H1 (cell line): ENCODE measurements around the gene KYNU. TPM values are rescaled to one million over a fixed set of nuclear protein-coding genes. Genes with fewer than 3 reads are reported as not detected.

Experiments
- CTCF ChIA-PET: fragments of 300-600 bp; sonication (Branson Sonifier 250); formaldehyde crosslinking; loops from one replicate; lab custom pipeline; 2021; ENCODE audit not compliant: partially characterized antibody; lab: Charles Lee
- POLR2A ChIA-PET: fragments of 300-600 bp; sonication (Branson Sonifier 250); formaldehyde crosslinking; loops from one replicate; lab custom pipeline; 2021; ENCODE audit warnings: inconsistent platforms; ENCODE audit not compliant: partially characterized antibody; lab: Charles Lee
- DNase-seq, 2 experiments: peaks; one replicate each; pipeline versions ENCODE4 v3.0.0 to v3.0.0-alpha.2; 2010 to 2022; ENCODE audit warnings: low spot score in 2 of 2, low read depth in 1 of 2, mixed read lengths in 1 of 2
- FAIRE-seq: peaks from 2 replicates; lab custom pipeline; 2011; peaks lifted over from hg19 to GRCh38; lab: Jason Lieb, UNC
- H2AFZ ChIP-seq: 2 replicates; pipeline ENCODE4 v1.8.1; 2012; ENCODE audit warnings: low read length, inconsistent platforms
- H2AK5ac ChIP-seq: 2 replicates; pipeline ENCODE4 v1.6.1; 2013; ENCODE audit warnings: low read depth, low read length
- H2BK120ac ChIP-seq: replicated peaks from 2 replicates; pipeline ENCODE3; 2013; ENCODE audit warnings: low read depth, low read length, inconsistent platforms
- H2BK12ac ChIP-seq: 2 replicates; pipeline ENCODE4 v1.6.1; 2013; ENCODE audit warnings: low read depth, low read length
- H2BK15ac ChIP-seq: 2 replicates; pipeline ENCODE4 v1.6.1; 2013; ENCODE audit warnings: low read length
- H2BK20ac ChIP-seq: 2 replicates; pipeline ENCODE4 v1.6.1; 2013; ENCODE audit warnings: low read length
- H2BK5ac ChIP-seq: 2 replicates; pipeline ENCODE4 v1.6.1; 2013; ENCODE audit warnings: low read depth, low read length
- H3K14ac ChIP-seq: 2 replicates; pipeline ENCODE4 v1.6.1; 2013; ENCODE audit warnings: inconsistent platforms; ENCODE audit not compliant: insufficient read length
- H3K18ac ChIP-seq: 2 replicates; pipeline ENCODE4 v1.6.1; 2013; ENCODE audit warnings: low read length; ENCODE audit errors: extremely low read depth
- H3K23ac ChIP-seq: 2 replicates; pipeline ENCODE4 v1.6.1; 2013; ENCODE audit warnings: inconsistent platforms; ENCODE audit not compliant: insufficient read length
- H3K23me2 ChIP-seq: 2 replicates; pipeline ENCODE4 v1.6.1; 2013; ENCODE audit warnings: low read depth, low read length
- H3K27ac ChIP-seq: 2 replicates; pipeline ENCODE4 v1.6.1; 2011; ENCODE audit warnings: low read depth, low read length, inconsistent platforms
- H3K27me3 ChIP-seq, 4 experiments: replicated peaks in 1 of 4; 1 replicate in 1 of 4; 2 replicates in 3 of 4; pipeline versions ENCODE4 v1.6.1 to v1.8.1; 2011 to 2013; ENCODE audit warnings: low read length in 3 of 4, mild to moderate bottlenecking in 3 of 4, inconsistent platforms in 2 of 4, mixed read lengths in 2 of 4, moderate library complexity in 1 of 4; ENCODE audit not compliant: control insufficient read depth in 3 of 4, insufficient read depth in 3 of 4; ENCODE audit errors: extremely low read depth in 1 of 4
- H3K36me3 ChIP-seq, 4 experiments: 2 replicates each; pipeline versions ENCODE4 v1.6.1 to v1.8.1; 2011 to 2013; ENCODE audit warnings: mild to moderate bottlenecking in 4 of 4, low read length in 3 of 4, moderate library complexity in 2 of 4, control low read depth in 1 of 4, inconsistent platforms in 1 of 4; ENCODE audit not compliant: insufficient read depth in 4 of 4, control insufficient read depth in 2 of 4
- H3K4ac ChIP-seq: replicated peaks from 2 replicates; pipeline ENCODE3; 2013; ENCODE audit warnings: low read length, low read depth, mixed read lengths, inconsistent platforms; ENCODE audit not compliant: insufficient read length
- H3K4me1 ChIP-seq, 4 experiments: replicated peaks in 1 of 4; 1 replicate in 1 of 4; 2 replicates in 3 of 4; pipeline versions ENCODE4 v1.6.1 to v1.8.1; 2011 to 2013; ENCODE audit warnings: low read length in 3 of 4, inconsistent platforms in 2 of 4, mixed read lengths in 1 of 4; ENCODE audit not compliant: insufficient read depth in 4 of 4, control insufficient read depth in 3 of 4
- H3K4me2 ChIP-seq, 2 experiments: 2 replicates each; pipeline versions ENCODE4 v1.6.1 to v1.8.1; 2011 to 2013; ENCODE audit warnings: low read depth in 2 of 2, low read length in 2 of 2, control low read depth in 1 of 2, inconsistent platforms in 1 of 2, mild to moderate bottlenecking in 1 of 2; ENCODE audit not compliant: insufficient read depth in 1 of 2
- H3K4me3 ChIP-seq, 4 experiments: fragments of 200-600, 300-600 bp in 1 of 4; sonication (generic), shearing (Covaris generic), sonication (Bioruptor Twin) in 1 of 4; 2 replicates each; pipeline versions ENCODE4 v1.5.1 to v1.8.1; 2011 to 2016; ENCODE audit warnings: low read length in 4 of 4, low read depth in 3 of 4, control low read depth in 2 of 4, inconsistent platforms in 2 of 4, mild to moderate bottlenecking in 2 of 4, mixed read lengths in 1 of 4, moderate library complexity in 1 of 4; ENCODE audit not compliant: insufficient read depth in 2 of 4; ENCODE audit errors: extremely low read depth in 1 of 4
- H3K56ac ChIP-seq: replicated peaks from 2 replicates; pipeline ENCODE3; 2013; ENCODE audit warnings: low read depth, mild to moderate bottlenecking, mixed read lengths, low read length, inconsistent platforms; ENCODE audit not compliant: insufficient read length
- H3K79me1 ChIP-seq: 2 replicates; pipeline ENCODE4 v1.6.1; 2013; ENCODE audit warnings: low read depth, low read length, control low read depth
- H3K79me2 ChIP-seq, 2 experiments: 2 replicates each; pipeline versions ENCODE4 v1.6.1 to v1.8.1; 2012 to 2013; ENCODE audit warnings: low read length in 2 of 2, mild to moderate bottlenecking in 2 of 2, inconsistent platforms in 1 of 2; ENCODE audit not compliant: insufficient read depth in 2 of 2, control insufficient read depth in 1 of 2
- H3K9ac ChIP-seq, 4 experiments: replicated peaks in 1 of 4; 1 replicate in 1 of 4; 2 replicates in 3 of 4; pipeline versions ENCODE4 v1.6.1 to v1.8.1; 2011 to 2013; ENCODE audit warnings: low read depth in 3 of 4, low read length in 3 of 4, control low read depth in 2 of 4, mild to moderate bottlenecking in 2 of 4, moderate library complexity in 2 of 4, inconsistent platforms in 1 of 4; ENCODE audit errors: extremely low read depth in 1 of 4
- H3K9me3 ChIP-seq, 2 experiments: 2 replicates each; pipeline versions ENCODE4 v1.6.1 to v1.8.1; 2012 to 2013; ENCODE audit warnings: mild to moderate bottlenecking in 2 of 2, moderate library complexity in 2 of 2, control low read depth in 1 of 2, inconsistent platforms in 1 of 2, low read depth in 1 of 2, low read length in 1 of 2, mixed read lengths in 1 of 2; ENCODE audit not compliant: insufficient read depth in 2 of 2
- H4K20me1 ChIP-seq, 2 experiments: replicated peaks in 1 of 2; 2 replicates each; pipeline versions ENCODE3 to v1.8.1; 2011 to 2013; ENCODE audit warnings: inconsistent platforms in 2 of 2, low read length in 2 of 2, mild to moderate bottlenecking in 1 of 2; ENCODE audit not compliant: insufficient read depth in 2 of 2, control insufficient read depth in 1 of 2
- H4K5ac ChIP-seq: 2 replicates; pipeline ENCODE4 v1.6.1; 2013; ENCODE audit warnings: low read length, low read depth, mixed read lengths, inconsistent platforms; ENCODE audit not compliant: insufficient read length
- H4K8ac ChIP-seq: 2 replicates; pipeline ENCODE4 v1.8.0; 2013; ENCODE audit warnings: mild to moderate bottlenecking, moderate library complexity, low read length, inconsistent platforms; ENCODE audit not compliant: insufficient read depth; ENCODE audit errors: extremely low read depth
- H4K91ac ChIP-seq: replicated peaks from 2 replicates; pipeline ENCODE3; 2013; ENCODE audit warnings: low read length, mixed read lengths, inconsistent platforms; ENCODE audit not compliant: insufficient read length
- BACH1 ChIP-seq: IDR thresholded peaks from 2 replicates; pipeline ENCODE4 v1.6.1; 2012; ENCODE audit warnings: low read length, improper control_type of control experiment
- CBX5 ChIP-seq: fragments of 300-800, 300-1000 bp; sonication (generic); IDR thresholded peaks from 2 replicates; pipeline ENCODE4 v1.7.1; 2016; ENCODE audit warnings: antibody characterized with exemption, low read length, low read depth
- CBX8 ChIP-seq: fragments of 300-800, 300-1000 bp; sonication (generic); IDR thresholded peaks from 2 replicates; pipeline ENCODE4 v1.7.1; 2016; ENCODE audit warnings: low read depth, low read length, borderline replicate concordance
- CHD1 ChIP-seq: IDR thresholded peaks from 2 replicates; pipeline ENCODE4 v1.6.1; 2012; ENCODE audit warnings: low read depth, low read length, improper control_type of control experiment
- GTF2F1 ChIP-seq: IDR thresholded peaks from 2 replicates; pipeline ENCODE4 v1.6.1; 2012; ENCODE audit warnings: low read depth, low read length, improper control_type of control experiment, borderline replicate concordance
- KDM4A ChIP-seq: IDR thresholded peaks from one replicate; pipeline ENCODE4 v1.7.1; 2012; ENCODE audit warnings: low read depth, mild to moderate bottlenecking, moderate library complexity, low read length, inconsistent platforms; ENCODE audit not compliant: severe bottlenecking
- MAFK ChIP-seq: IDR thresholded peaks from 2 replicates; pipeline ENCODE4 v1.6.1; 2012; ENCODE audit warnings: low read depth, mild to moderate bottlenecking, improper control_type of control experiment, low read length
- PHF8 ChIP-seq: fragments of 200-600 bp; sonication (generic); conservative IDR thresholded peaks from 2 replicates; pipeline ENCODE4 v1.7.1; 2012; ENCODE audit warnings: low read depth, mild to moderate bottlenecking, inconsistent platforms, low read length, moderate library complexity
- RFX5 ChIP-seq: IDR thresholded peaks from 2 replicates; pipeline ENCODE4 v1.6.1; 2011; ENCODE audit warnings: low read depth, low read length, improper control_type of control experiment, borderline replicate concordance
- SRF ChIP-seq: IDR thresholded peaks from 2 replicates; pipeline ENCODE4 v1.6.1; 2011; ENCODE audit warnings: mild to moderate bottlenecking, low read depth, low read length, moderate library complexity
- SUZ12 ChIP-seq: fragments of 200-600 bp; sonication (generic); IDR thresholded peaks from 2 replicates; pipeline ENCODE4 v1.6.1; 2012; ENCODE audit warnings: mild to moderate bottlenecking, inconsistent platforms, low read length, moderate library complexity, mixed read lengths
- TCF12 ChIP-seq: IDR thresholded peaks from 2 replicates; pipeline ENCODE4 v1.6.1; 2011; ENCODE audit warnings: low read depth, mild to moderate bottlenecking, low read length
- USF2 ChIP-seq: IDR thresholded peaks from 2 replicates; pipeline ENCODE4 v1.6.1; 2011; ENCODE audit warnings: low read length, improper control_type of control experiment
- YY1 ChIP-seq: IDR thresholded peaks from 2 replicates; pipeline ENCODE4 v1.6.1; 2011; ENCODE audit warnings: low read depth, mild to moderate bottlenecking, low read length
- WGBS, 2 experiments: shearing (Covaris generic) in 1 of 2; methylation state at CpG; one replicate each; pipeline versions ENCODE4 v1.1.6 to v1.1.7; 2013 to 2015; ENCODE audit warnings: low lambda C conversion rate in 2 of 2, mixed read lengths in 2 of 2, inconsistent platforms in 1 of 2, low coverage in 1 of 2, missing lambda C conversion rate in 1 of 2; ENCODE audit not compliant: insufficient replicate concordance in 2 of 2, insufficient coverage in 1 of 2, insufficient read length in 1 of 2; ENCODE audit errors: extremely low coverage in 1 of 2, missing lambda C conversion rate in 1 of 2; 5-methylcytosine and 5-hydroxymethylcytosine counted together
- polyA plus RNA-seq, 7 experiments: library from polyadenylated mRNA; depleted of rRNA in 3 of 7; stranded (reverse) in 5 of 7; unstranded in 2 of 7; fragments of >200 nt in 5 of 7; fragments of 200-250 nt in 2 of 7; gene quantifications; 1 replicate in 5 of 7; 2 replicates in 1 of 7; 4 replicates in 1 of 7; pipeline versions ENCODE4 v1.2.1 to v1.2.3, GENCODE V29; 2011 to 2013; ENCODE audit warnings: missing spikeins in 2 of 7, mixed read lengths in 2 of 7
- total RNA-seq: library from RNA; stranded (reverse); fragmentation: NEBNext Ultra II Directional; extraction: Animal tissue kit (Norgen Biotek cat#: 25700); gene quantifications from 2 replicates; pipeline ENCODE4 v1.2.1, GENCODE V29; 2021

KYNU gene
- total and polyA plus RNA-seq, 2 of the 8 experiments (the other 6 are each of a cell fraction or from before 2014, with no cell fraction given): 0.09 to 0.13 TPM

GRCh38 chr2:142936629-142937028 lies 59.2 kb downstream of the KYNU start:
- H3K56ac ChIP-seq: no peak overlapping the region
- no peak overlapping the region for H3K27ac ChIP-seq
- ChIA-PET CTCF (no interaction called here), POLR2A (no interaction called here)
- no peaks in the 10 kb centered on the region for H3K4me1 ChIP-seq
- no peak overlapping the region for H2AFZ ChIP-seq
- DNase-seq: no peak
- H2BK12ac ChIP-seq: no peak overlapping the region
- no peak overlapping the region for H3K4me3 ChIP-seq
- H4K20me1 ChIP-seq: no peaks in the 10 kb centered on the region
- H3K14ac ChIP-seq: no peak overlapping the region
- H3K4me2 ChIP-seq: no peak overlapping the region
- no peaks in the 10 kb centered on the region for H3K79me1 ChIP-seq
- no peak overlapping the region for H2BK5ac ChIP-seq
- no peak overlapping the region for H2BK15ac ChIP-seq
- H3K4ac ChIP-seq: no peak overlapping the region
- no peak overlapping the region for H4K8ac ChIP-seq
- TF ChIP-seq BACH1: no peak
- no peak for TF ChIP-seq SUZ12
- TF ChIP-seq RFX5: no peak
- TF ChIP-seq YY1: no peak
- no peak for TF ChIP-seq USF2
- no peak for TF ChIP-seq CBX8
- no peak for TF ChIP-seq MAFK
- TF ChIP-seq CBX5: no peak
- no peak for TF ChIP-seq PHF8
- no peak for TF ChIP-seq TCF12
- TF ChIP-seq SRF: no peak
- no peak for TF ChIP-seq CHD1
- TF ChIP-seq KDM4A: no peak
- no peak for TF ChIP-seq GTF2F1
- no peak overlapping the region for H2BK20ac ChIP-seq
- no peak overlapping the region for H3K9ac ChIP-seq
- FAIRE-seq: no peak
- H3K9me3 ChIP-seq: no peaks in the 10 kb centered on the region
- H2BK120ac ChIP-seq: no peak overlapping the region
- H3K23me2 ChIP-seq: no peaks in the 10 kb centered on the region
- WGBS, 2 experiments: 90% methylated on average over 7 of the region's 7 CpGs; no CpG with 5 or more reads in 1 of the 2 experiments
- H3K27me3 ChIP-seq: no peaks in the 10 kb centered on the region; a peak in 1 of 7 replicates
- H4K5ac ChIP-seq: no peak overlapping the region
- H3K36me3 ChIP-seq: no peaks in the 10 kb centered on the region
- H2AK5ac ChIP-seq: no peak overlapping the region
- H3K79me2 ChIP-seq: no peaks in the 10 kb centered on the region
- no peak overlapping the region for H3K23ac ChIP-seq
- no peak overlapping the region for H3K18ac ChIP-seq
- H4K91ac ChIP-seq: no peak overlapping the region
